Stimulated activated CD4-positive, alpha-beta T cell treated with anti-CD3 and anti-CD28 coated beads, Interleukin-2, amount 100 ng/mL, for 48 hours (primary cell): ENCODE data around the gene FAM20C.

ENCODE experiments used
- DNase-seq, 2 donors: peaks; one replicate each; pipeline ENCODE4 v3.0.0-alpha.2; 2020

Gene FAM20C

DNA sequence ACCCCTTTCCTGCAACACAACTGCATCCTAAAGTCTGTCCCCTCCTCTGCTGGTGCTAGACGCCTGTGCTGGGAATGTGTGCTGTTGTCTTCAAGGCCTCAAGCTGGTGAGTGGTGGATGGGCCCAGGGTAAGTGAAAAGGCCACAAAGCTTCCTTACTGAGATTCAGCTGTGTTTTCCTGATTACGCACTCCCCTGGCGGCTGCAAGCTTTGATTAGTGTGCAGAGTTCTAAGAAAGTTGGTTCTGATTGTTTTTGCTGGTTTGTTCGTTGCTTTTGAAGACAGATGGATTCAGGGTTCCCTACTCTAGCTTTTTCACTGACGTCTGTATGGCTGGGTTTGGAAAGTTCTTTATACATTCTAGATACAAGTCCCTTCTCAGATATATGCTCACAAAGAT is 85.7 kb downstream of the FAM20C start:
- DNase-seq = no peak

DNA sequence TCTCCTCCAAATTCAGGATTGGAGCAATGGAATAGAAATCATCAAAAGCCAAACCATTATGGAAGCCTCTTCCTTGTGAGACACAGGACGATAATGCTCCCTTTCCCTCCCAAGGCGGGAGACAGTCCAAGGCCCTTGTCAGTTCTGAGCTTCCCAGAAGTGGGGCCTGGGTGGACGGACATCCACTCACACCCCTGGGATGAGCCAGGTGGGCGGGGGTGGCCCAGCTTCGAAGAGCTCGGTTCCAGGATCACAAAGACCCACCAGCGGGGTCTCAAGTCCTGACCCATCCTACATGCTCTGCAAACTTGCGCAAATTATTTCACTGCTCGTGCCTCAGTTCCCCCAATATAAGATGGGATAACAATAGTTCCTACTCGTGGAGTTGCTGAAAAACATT is 87.5 kb downstream of the FAM20C start:
- DNase-seq = no peak

DNA sequence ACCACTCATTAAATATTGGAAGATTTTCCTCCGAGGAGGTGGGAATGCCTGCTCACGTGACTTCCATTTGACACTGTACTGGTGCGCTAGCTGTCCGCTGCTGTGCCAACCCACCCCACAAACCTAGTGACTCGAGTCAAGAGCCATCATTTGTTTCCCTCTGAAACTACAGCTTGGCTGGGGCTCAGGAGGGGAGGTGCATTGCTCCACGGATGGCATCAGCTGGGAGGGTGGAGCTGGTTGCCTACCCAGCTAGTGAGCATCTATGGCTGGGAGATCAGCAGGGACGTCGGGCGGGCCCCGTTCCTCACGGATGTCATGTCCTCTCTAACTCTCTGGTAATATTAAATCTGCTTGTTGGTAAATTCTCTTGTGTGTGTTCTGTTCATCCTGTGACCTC is 88.1 kb downstream of the FAM20C start:
- no peak for DNase-seq

DNA sequence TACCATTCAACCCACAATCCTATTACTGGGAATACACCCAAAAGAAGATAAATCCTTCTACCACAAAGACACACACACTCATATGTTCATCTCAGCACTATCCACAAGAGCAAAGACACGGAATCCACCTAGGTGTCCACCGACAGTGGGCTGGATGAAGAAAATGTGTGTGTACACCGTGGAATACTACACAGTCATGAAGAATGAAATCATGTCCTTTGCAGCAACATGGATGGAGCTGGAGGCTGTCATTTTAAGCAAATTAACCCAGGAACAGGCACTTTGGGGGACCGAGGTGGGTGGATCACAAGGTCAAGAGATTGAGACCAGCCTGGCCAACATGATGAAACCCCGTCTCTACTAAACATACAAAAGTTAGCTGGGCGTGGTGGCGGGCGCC is 89.3 kb downstream of the FAM20C start:
- no peak for DNase-seq

DNA sequence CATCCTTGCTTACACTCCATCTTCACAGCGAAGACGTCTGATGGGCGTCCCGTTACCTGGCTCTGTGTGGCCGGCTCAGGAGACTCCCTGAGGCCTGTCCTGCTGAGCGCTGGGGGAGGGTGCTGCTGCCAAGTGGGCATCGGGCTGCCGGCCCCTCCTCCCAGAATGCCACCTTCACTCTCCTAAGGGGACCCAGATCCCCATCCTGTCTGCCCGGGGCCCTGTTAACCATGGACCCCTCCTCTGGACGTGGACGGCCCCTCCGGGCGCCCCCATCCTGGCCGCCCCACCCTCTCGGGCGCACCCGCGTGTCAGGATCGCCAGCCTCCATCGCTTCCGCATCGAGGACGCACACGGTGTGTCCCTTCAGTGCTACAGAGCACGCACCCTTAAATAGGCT is 90.2 kb downstream of the FAM20C start:
- DNase-seq = no peak

DNA sequence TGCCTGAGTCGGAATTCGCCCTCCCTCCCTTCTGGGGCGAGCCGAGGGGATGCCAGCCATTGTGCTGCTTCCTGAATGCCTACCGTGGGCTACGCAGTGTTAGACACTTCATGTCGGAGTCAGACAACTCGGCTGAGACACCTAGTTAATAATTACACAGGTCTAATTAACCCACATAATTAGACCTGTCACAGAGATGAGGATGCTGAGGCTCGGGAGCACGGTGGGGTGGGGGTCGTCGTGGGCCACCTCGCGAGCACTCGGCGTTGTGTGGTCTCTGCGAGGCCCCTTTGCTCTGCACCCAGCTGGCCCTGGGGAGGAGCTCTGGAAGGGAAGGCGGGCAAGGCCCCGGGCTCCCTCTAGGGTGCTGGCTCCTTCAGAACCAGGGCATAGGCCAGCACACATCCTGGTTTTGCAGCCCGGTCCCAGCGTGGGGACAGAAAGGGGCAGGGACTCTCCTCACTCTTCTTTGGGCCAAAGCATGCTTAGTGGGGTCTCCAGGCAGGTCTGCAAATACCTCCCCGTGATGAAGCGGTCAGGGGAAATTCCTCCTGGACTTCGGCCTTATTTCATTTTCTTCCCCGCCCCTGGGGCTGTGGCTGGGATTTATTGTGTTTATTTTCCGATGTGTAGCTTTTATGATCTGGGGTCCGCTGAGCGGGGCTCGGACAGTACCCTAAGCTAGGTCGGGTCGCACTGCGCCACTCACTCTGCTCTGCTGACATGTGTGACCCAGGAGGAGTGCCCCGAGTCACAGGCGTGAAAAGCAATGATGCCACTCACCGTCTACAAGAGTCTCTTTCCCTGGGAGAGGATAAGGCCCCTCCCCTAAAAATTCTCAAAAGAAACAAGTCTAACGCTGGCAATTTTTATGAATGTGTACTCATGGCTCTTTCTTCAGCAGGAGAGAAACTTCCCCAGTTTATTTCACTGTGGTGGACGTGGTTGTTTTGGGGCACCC is 92.7 kb downstream of the FAM20C start:
- no peak for DNase-seq

DNA sequence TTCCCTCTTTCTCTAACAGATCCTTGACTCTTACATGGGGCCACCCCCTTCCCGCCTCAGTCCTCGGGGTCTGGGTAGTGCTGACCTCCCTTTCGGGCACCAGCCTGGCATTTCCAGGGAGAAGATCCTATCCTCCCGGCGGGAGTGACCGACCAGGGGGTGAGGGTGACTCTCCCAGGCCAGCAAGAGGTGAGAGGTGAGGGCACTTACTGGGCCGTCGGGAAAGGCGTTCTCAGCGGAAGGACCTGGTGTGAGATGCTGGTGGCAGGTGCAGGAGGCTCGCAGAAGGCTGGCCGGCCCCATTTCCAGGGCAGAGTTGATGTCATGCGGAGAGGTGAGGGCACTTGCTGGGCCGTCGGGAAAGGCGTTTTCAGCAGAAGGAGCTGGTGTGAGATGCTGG is 93.4 kb downstream of the FAM20C start:
- no peak for DNase-seq

DNA sequence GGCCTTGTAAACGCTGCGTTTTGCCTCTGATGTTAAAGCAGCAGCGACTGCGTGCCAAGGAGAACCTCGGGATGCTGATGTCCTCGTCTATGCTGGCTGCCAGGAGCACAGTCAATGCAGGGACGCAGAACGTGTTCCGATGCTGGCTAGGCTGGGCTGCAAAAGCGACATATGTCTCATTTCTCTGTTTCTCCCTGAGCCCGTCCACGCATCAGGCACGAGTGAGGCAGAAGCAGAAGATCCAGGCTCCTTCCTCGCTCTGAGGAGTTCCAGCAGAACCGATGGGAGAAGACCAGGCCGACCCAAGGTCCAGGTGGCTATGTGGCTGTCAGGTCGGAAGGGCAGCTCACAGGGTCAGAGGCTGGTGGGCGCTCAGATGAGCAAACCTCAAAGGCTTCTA is 93.9 kb downstream of the FAM20C start:
- no peak for DNase-seq

DNA sequence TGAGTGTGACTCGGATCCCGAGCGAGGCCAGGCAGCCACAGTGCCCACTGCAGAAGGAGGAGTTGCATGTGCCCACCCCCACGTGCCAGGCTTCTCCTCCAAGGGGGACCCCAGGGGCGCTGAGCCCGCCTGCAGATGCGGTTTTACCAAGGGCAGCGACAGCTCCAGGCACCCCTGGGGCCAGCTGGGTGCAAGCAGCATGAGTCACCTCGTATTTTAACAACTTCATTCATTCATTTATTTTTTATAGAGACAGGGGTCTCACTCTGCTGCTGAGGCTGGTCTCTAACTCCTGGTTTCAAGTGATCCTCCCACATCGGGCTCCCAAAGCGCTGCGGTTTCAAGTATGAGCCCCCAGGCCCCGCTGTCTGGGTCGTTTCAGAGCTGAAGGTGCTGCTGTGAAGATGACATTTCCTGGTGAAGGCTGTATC is 96.3 kb downstream of the FAM20C start:
- DNase-seq = no peak

DNA sequence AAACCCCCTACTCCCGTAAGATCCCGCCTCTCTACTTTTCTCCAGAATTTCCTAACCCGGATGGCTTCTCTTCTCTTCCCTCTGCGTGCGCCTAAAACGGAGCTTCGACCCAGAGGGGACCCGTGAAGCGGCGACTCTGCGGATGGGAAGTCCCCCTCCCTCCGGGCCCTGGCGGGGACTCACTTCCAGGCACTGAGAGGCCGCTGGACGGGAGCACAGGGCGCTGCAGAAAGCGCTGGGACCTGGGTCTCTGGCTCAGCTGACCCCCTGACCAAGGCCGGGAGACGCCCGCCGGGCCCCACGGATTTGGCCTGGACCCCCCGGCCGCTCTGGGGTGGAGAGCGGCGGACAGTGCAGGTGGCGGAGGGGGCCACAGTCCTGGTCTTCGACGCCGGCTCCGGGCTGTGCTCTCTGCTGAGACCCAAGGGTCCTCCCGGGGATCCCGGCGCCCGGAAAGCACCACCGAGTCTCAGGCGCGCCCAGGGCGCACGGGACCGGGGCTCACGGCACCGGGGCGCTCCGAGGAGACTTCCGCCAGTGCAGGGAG is 96.9 kb downstream of the FAM20C start:
- no peak for DNase-seq

DNA sequence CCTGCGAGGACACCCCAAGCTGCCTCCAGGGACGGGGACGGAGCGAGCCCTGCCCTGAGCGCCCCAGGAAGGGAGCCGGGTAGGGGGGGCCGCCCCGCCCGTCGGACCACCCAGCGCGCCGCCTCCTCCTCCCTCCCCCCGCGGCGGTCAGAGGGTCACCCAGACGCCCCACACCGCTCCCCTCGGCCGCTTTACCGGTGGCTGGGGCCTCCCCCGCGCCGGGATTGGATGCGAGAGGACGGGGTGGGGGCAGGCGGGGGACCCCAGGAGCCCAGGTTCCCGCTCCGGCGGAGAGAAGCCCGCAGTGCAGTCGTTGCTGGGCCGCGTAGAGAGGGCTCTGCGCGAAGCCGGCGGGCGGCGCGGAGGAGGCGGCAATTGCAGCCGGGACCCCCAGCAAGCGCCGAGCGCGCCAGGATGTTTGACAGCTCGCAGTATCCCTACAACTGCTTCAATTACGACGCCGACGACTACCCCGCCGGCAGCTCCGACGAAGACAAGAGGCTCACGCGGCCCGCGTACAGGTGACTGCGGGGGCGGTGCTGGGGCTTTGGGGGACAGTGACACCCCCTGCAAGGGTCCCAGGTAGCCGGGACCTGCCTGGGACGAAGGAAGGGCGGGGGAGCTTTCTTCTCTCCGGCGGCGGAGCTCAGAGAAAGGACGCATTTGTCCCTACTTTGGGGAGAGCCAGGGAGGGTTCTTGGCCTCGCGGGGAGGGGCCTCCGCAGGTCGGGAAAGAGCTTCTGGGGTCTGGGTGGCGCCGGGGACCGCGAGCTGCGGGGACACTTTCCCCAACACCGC is 97.6 kb downstream of the FAM20C start, which contains the start of gene FOXL3:
Gene FOXL3 (plus strand): TSS at position 415 of the 798 bp plus-strand sequence. CDS start 0 bp downstream, at position 415.
- no peak for DNase-seq

DNA sequence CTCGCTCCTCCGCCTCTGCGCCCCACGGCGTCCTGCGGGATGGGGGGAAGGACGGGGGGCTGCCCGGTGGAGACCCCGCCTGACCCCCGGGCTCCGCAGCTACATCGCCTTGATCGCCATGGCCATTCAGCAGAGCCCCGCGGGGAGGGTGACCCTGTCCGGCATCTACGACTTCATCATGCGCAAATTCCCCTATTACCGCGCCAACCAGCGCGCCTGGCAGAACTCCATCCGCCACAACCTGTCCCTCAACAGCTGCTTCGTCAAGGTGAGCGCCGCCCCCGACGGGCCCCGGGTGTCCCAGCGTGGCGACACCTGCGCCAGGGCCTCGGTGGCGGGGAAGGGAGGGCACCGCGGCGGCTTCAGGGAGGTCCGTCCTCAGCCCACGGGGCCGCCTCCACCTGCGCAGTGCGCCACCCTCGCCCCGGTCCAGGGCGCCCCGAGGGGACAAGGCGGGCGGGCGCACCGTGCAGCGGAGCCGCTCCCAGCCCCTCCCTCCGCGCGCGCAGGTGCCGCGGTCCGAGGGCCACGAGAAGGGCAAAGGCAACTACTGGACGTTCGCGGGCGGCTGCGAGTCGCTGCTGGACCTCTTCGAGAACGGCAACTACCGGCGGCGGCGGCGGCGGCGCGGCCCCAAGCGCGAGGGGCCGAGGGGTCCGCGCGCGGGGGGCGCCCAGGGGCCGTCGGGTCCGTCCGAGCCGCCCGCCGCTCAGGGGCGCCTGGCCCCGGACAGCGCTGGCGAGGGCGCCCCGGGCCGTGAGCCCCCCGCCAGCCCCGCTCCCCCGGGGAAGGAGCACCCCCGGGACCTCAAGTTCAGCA is 98.4 kb downstream of the FAM20C start:
- no peak for DNase-seq

DNA sequence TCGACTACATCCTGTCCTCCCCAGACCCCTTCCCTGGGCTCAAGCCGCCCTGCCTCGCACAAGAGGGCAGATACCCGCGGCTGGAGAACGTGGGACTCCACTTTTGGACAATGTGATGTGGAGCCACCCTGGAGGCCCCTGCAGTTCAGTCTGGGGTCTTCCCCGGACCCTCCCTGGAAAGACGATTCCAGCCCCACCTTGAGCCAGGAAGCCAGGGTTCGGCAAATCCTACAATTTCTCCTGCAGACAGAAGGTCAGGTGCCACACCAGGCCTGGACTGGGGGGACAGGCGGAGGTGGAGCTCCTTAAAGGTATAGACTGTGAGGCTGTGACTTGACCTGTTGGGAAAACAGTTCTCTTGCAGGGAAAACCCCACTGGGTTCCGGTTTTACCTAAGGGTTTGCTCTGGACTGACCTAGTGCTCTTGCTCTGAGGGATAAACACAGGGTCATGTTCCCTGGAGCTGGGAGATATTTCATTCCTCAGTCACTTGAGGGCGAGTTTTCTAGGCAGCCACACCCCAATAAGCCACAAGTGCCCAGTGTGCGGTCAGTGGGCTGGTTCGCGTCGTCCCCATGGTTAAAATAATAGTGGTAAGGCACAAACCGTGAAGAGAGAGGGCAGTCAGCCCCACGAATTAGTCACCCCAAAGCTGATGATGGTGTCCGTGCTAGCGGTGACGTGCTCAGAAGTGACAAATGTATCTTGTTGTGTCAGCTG is 99.2 kb downstream of the FAM20C start:
- DNase-seq = no peak

DNA sequence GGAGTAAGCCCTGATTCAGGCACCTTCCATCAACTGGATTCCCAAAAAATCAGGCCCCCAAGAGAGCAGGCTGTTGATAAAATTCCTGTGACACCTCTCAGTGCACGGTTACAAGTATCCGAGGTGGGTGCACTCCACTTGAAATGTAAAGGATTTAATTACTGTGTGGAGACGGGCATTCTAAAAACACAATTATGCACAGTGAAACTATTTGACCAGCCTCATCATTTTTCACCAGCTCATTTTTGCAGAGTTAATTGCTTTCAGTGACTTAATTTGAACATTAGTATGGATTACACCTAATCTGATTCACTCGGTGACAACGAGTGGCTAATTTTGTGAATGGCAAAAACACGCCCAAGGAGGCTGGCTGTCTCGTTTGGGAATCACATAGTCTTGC is 99.9 kb downstream of the FAM20C start:
- no peak for DNase-seq

DNA sequence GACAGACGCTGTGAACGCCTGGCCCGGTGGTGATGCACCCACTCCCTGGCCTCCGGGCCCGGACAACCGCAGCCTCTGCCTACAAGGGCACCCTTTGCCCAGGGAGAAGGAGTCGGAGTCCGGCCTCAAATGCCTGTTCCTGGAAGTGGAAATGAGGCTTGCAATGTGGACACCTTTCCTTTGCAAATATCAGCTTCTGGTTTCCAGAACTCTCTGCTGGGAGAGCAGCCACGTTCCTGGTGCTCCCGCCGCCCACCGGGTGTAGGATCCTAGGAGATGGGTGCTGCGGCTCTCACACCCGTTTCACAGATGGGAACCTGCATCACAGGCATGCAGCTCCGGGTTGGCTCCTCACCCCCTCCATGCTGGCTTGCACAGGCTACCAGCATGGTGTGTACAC is 100.5 kb downstream of the FAM20C start:
- DNase-seq = no peak

DNA sequence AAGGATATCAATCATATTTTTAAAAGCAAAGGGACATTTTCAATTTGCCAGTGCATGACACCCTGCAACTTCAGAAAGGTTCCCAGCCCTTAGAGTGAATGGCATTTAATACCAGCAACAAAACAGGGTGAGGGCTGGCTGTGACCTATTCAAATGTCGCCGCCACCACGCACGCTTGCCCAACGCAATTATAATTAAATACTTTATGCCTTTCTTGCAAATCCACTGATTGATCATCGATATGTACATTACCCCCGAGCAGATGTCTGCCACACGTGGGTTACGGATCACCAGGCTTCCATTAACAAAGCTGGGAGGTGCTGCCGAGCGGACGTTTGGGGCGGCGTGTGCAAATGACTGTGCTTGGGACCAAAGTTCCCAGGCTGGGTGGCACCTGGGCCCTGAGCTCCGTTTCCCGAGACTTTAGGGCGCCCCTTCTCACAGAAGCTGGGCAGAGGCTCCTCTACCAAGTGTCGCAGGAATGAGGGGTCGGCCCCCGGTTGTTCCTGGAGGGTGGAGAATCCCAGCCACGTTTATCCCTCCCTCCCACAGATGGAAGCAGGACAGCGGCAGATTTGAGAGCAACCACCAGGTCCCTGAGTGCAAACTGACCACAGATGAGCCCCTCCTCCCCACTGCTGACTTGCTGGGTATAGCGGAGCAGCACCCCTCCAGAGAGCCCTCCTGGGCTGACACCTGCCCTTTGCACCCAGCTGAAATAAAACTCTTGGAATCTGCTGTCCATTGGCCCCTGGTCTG is 101.5 kb downstream of the FAM20C start:
- DNase-seq = no peak

DNA sequence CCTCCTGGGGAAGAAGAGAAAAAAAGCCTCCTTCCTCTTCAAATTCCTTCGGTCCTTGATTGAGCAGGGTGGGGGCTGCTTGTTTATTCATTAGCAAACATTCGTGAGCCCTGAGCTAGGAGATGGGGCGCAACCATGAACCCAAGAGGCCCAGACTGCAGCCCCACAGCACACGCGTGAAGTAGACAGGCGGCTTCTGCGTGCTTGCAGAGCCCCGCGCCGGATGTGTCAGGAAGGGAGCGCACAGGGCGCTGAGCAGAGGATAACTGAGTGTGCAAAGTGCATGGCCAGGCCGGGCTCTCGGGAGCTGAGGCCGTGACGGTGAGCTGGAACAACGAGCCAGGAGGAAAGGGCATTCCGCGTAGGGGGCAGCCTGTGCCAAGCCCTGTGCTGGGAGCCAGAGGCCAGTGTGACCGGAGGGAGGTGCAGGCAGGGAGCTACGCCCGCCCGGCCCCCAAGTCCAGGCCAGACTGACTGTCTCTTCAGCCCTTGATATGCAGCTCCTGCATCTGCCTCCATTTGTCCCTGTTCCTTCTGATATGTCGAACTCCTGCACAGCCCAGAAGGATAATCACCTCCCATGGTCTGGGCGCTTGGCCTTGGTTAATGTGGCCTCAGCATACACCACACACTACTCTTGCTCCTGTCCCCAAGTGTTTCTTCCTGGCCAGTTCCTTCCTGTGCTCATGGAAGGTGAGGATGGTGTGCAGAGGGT is 102.2 kb downstream of the FAM20C start:
- no peak for DNase-seq

DNA sequence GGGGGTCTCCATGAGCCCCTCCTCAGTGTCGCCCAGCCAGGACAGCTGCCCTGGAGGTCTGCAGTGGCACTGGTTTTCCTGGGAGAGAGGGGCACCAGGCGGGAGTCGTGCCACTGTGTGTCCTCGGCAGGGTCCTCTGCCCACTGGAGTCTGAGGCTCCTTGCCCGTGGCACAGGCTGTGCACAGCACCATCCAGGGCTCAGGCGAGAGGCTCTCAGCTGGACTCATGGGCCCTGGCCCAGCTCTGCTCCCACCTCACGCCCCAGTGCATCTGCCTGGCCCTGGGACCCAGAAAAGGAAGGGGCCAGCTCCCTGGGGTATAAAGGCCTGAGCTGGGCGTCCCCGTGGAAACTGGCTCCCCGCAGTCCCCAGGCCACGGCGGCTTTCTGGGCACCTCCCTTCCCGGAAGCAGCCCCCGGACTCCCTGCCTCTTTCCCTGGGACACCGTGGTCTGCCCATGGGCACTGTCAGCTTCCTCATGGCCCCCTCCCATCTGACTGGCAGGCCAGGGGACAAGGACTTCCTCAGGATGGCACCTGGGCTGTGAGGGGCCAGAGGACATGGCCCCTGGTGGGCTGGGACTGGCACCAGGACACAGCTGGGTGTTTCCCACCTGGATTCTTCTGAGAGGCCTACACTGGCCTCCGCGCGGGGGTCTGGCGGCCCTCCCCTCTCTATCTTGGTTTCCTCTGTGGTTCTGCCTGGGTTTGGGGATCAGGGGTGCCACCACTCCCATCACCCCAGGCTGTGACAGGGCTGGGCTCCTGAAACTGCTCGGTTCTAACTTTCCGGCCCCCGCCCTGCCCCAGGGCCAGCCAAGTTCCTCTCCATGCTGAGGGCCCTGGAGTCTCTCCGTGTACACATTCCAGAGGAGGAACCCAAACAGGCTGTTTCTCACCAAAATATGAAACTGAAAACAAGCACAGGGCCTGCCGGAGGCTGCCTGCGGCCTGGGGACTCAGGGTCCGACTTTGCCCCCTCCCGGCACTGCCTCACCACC is 103.1 kb downstream of the FAM20C start:
- no peak for DNase-seq

DNA sequence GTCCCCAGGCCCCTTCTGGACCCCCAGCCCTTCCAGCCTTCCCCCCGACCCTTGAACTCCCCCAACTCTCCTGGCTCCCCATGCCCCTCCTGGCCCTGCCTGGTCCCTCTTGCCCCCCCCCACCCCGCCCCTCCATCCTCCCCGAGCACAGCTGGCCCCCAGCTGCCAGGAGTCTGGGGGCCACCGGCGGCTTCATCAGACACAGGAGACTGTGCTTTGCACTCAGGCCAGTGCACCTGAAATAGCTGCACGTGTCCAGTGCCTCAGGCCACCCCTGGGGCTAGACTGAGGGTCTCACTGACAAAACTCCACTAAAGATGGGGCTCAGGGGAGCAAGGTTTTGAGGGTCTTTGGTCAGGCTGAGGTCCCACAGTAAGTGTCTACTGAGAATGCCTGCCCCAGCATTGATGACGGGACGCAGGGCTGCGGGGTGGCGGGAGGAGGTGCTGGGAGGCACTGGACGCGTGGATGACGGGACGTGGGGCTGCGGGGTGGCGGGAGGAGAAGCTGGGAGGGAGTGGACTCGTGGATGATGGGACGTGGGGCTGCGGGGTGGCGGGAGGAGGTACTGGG is 104.1 kb downstream of the FAM20C start:
- no peak for DNase-seq
